Body of pancreas (tissue), 4 donors: ENCODE results near the gene BOC. TPM values are rescaled to one million over a fixed set of nuclear protein-coding genes. Genes with fewer than 3 reads are reported as not detected.

Experiments used
- ATAC-seq: fragments of 150-250 bp; one replicate; pipeline ENCODE4 v1.9.1; 2016
- DNase-seq, 4 donors: peaks; one replicate each; pipeline ENCODE4 v3.0.0-alpha.2; 2019
- H3K27ac ChIP-seq, 4 donors: fragments of 200-600 bp; sonication (generic); 1 replicate in 3 of 4; 2 replicates in 1 of 4; pipeline versions ENCODE4 v1.5.1 to v1.6.1; 2016 to 2019; ENCODE audit warnings: mild to moderate bottlenecking in 1 of 4, mixed read lengths in 1 of 4, moderate library complexity in 1 of 4
- H3K27me3 ChIP-seq, 2 donors: fragments of 200-600 bp; sonication (generic); one replicate each; pipeline ENCODE4 v1.6.0; 2016; ENCODE audit warnings: mild to moderate bottlenecking in 1 of 2
- H3K36me3 ChIP-seq, 2 donors: fragments of 200-600 bp; sonication (generic); replicated peaks in 1 of 2; 2 replicates each; pipeline ENCODE4 v1.5.1; 2016; ENCODE audit warnings: low read depth in 2 of 2; ENCODE audit not compliant: insufficient read depth in 1 of 2
- H3K4me1 ChIP-seq: fragments of 200-600 bp; sonication (generic); one replicate; pipeline ENCODE4 v1.6.0; 2016
- H3K4me3 ChIP-seq, 2 donors: fragments of 200-600 bp; sonication (generic); 1 replicate in 1 of 2; 2 replicates in 1 of 2; pipeline ENCODE4 v1.5.1; 2016 to 2019
- H3K9me3 ChIP-seq, 3 donors: fragments of 200-600 bp; sonication (generic); 1 replicate in 2 of 3; 2 replicates in 1 of 3; pipeline ENCODE4 v1.5.1; 2016
- CTCF ChIP-seq, 7 experiments: fragments of 450-650 bp in 4 of 7; fragments of 200-600 bp in 3 of 7; sonication (generic) in 3 of 7; IDR thresholded peaks; one replicate each; pipeline ENCODE4 v1.5.1; 2016 to 2019; ENCODE audit warnings: antibody characterized with exemption in 7 of 7
- POLR2A ChIP-seq, 3 donors: fragments of 450-650 bp; IDR thresholded peaks; one replicate each; pipeline ENCODE4 v1.6.1; 2016; ENCODE audit warnings: antibody characterized with exemption in 3 of 3, mild to moderate bottlenecking in 2 of 3
- WGBS, 2 donors: methylation state at CpG; one replicate each; pipeline ENCODE4 v1.1.5; 2017; 5-methylcytosine and 5-hydroxymethylcytosine counted together
- intact Hi-C: fragments of 100-400 bp; cut with DNase I; formaldehyde crosslinking; loops from one replicate; pipeline ENCODE4 v1.15.1; 2023
- total RNA-seq, 2 donors: library from RNA; depleted of rRNA; stranded (reverse); fragments of >200 nt; gene quantifications; one replicate each; pipeline ENCODE4 v1.1.0, GENCODE V29; 2016

Gene BOC
- total RNA-seq, 2 donors from 2014 or later = 22.7 to 29.6 TPM

GRCh38 chr3:113240841-113241240 lies 29.5 kb downstream of the BOC start:
- Histone ChIP-seq H3K36me3 (no peaks in the 10 kb centered on the region), H3K4me1 (no peaks in the 10 kb centered on the region), H3K9me3 (no peaks in the 10 kb centered on the region), H3K4me3 (no peak overlapping the region), H3K27ac (no peak overlapping the region), H3K27me3 (no peaks in the 10 kb centered on the region)
- DNase-seq (no peak), ATAC-seq (no peak)
- intact Hi-C loops = no loop called here
- TF ChIP-seq POLR2A (IDR thresholded peaks at IDR 0.05) (no peak), CTCF (IDR thresholded peaks at IDR 0.05) (no peak)
- WGBS, 2 donors = 86 to 94% methylated on average over 3 of the region's 3 CpGs

- no peak overlapping the region for H3K27ac ChIP-seq
- H3K9me3 ChIP-seq = no peaks in the 10 kb centered on the region
- no peaks in the 10 kb centered on the region for H3K4me1 ChIP-seq
- TF ChIP-seq CTCF (IDR thresholded peaks at IDR 0.05) (no peak), POLR2A (IDR thresholded peaks at IDR 0.05) (no peak)
- H3K4me3 ChIP-seq = no peak overlapping the region
- ATAC-seq = no peak
- 72 to 79% methylated on average over 7 of the region's 7 CpGs for WGBS, 2 donors
- intact Hi-C loops = no loop called here
- DNase-seq = no peak
- H3K36me3 ChIP-seq = no peaks in the 10 kb centered on the region
- no peaks in the 10 kb centered on the region for H3K27me3 ChIP-seq
Measured at GRCh38 chr3:113241292-113242095, 30.1 kb downstream of the BOC start.

GRCh38 chr3:113242096-113242581 lies 30.8 kb downstream of the BOC start:
- no peaks in the 10 kb centered on the region for H3K9me3 ChIP-seq
- TF ChIP-seq POLR2A (IDR thresholded peaks at IDR 0.05) (no peak), CTCF (IDR thresholded peaks at IDR 0.05) (no peak)
- DNase-seq (no peak), ATAC-seq (no peak)
- H3K4me1 ChIP-seq = no peaks in the 10 kb centered on the region
- no peaks in the 10 kb centered on the region for H3K27me3 ChIP-seq
- intact Hi-C loops = no loop called here
- WGBS, 2 donors = 65 to 76% methylated on average over 7 of the region's 7 CpGs
- H3K27ac ChIP-seq = no peak overlapping the region
- no peak overlapping the region for H3K4me3 ChIP-seq
- no peaks in the 10 kb centered on the region for H3K36me3 ChIP-seq

- H3K4me3 ChIP-seq = no peak overlapping the region
- H3K9me3 ChIP-seq = no peaks in the 10 kb centered on the region
- no peak overlapping the region for H3K27ac ChIP-seq
- H3K36me3 ChIP-seq = no peaks in the 10 kb centered on the region
- intact Hi-C loops = no loop called here
- DNase-seq (no peak), ATAC-seq (no peak)
- H3K4me1 ChIP-seq = no peaks in the 10 kb centered on the region
- no peak for TF ChIP-seq POLR2A (IDR thresholded peaks at IDR 0.05)
- TF ChIP-seq CTCF (IDR thresholded peaks at IDR 0.05) = no peak
- WGBS, 2 donors = 70 to 79% methylated on average over 2 of the region's 2 CpGs
- no peaks in the 10 kb centered on the region for H3K27me3 ChIP-seq
Measured at GRCh38 chr3:113243071-113243470, 31.7 kb downstream of the BOC start.

- H3K27ac ChIP-seq = no peak overlapping the region
- DNase-seq (no peak), ATAC-seq (no peak)
- TF ChIP-seq CTCF (IDR thresholded peaks at IDR 0.05) (no peak), POLR2A (IDR thresholded peaks at IDR 0.05) (no peak)
- no peak overlapping the region for H3K4me3 ChIP-seq
- intact Hi-C loops = no loop called here
- no peaks in the 10 kb centered on the region for H3K27me3 ChIP-seq
- no peaks in the 10 kb centered on the region for H3K36me3 ChIP-seq
- 89 to 90% methylated on average over 3 of the region's 3 CpGs for WGBS, 2 donors
- no peaks in the 10 kb centered on the region for H3K4me1 ChIP-seq
- no peaks in the 10 kb centered on the region for H3K9me3 ChIP-seq
Measured at GRCh38 chr3:113243846-113244245, 32.5 kb downstream of the BOC start.
